PFSK-1 (cell line): ENCODE data around the gene TRAF6.

ENCODE experiments used
- POLR2AphosphoS5 ChIP-seq: IDR thresholded peaks from 2 replicates; pipeline ENCODE4 v1.6.1; 2012; ENCODE audit warnings: low read depth, mild to moderate bottlenecking, control low read depth, low read length, moderate library complexity
- REST ChIP-seq, 2 experiments: IDR thresholded peaks; 2 replicates each; pipeline versions ENCODE4 v1.6.1 to v1.8.0; 2011 to 2012; ENCODE audit warnings: low read depth in 2 of 2, low read length in 2 of 2, control low read depth in 1 of 2, inconsistent platforms in 1 of 2, mild to moderate bottlenecking in 1 of 2, moderate library complexity in 1 of 2; ENCODE audit not compliant: insufficient read depth in 1 of 2
- TAF1 ChIP-seq: IDR thresholded peaks from 2 replicates; pipeline ENCODE4 v1.6.1; 2012; ENCODE audit warnings: low read length, control low read depth, borderline replicate concordance; ENCODE audit not compliant: insufficient read depth

GRCh38 chr11:36447514-36447913 lies 62.6 kb downstream of the TRAF6 start:
- TF ChIP-seq REST (IDR thresholded peaks at IDR 0.05; ENCODE audit: insufficient read depth in 1 of 2, low read depth in 2 of 2, low read length in 2 of 2) (no peak), POLR2AphosphoS5 (no peak), TAF1 (no peak)
